ENCODE measurements around the gene BLTP3A.
A peak's percentile ranks its signal among the peaks of the same experiment; 100 is the strongest.
"Not testable (repeated sequence)": the region's sequence is repeated elsewhere in the genome, so short reads cannot be mapped to it uniquely, and the experiment has no call there.

The BLTP3A gene

DNA sequence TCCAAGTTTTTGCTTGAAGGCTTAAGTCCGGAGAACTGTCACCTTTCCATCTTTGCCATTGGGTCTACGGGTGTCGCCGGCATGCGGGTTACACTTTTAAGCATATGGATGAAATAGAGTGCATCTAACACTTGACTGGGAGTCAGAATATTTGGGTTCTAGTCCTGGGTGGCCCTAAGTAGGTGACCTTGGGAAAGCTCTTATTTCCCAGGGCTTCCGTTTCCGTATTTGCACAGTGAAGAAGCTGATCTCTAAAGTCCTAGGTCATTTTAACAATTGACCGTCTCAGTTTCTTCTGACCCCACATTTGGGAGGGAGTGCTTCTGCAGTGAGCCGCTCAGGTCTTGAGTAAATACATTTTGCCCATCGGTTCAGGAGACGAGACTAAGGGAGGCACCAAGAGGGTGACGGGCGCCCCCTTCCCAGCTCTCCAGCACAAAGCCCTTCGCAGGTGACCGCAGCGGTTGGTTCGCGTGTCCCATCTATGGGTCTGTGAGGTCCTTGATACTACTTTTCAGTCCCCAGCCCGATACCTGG, 651 bp upstream of the BLTP3A start:
- no peak for DNase-seq

DNA sequence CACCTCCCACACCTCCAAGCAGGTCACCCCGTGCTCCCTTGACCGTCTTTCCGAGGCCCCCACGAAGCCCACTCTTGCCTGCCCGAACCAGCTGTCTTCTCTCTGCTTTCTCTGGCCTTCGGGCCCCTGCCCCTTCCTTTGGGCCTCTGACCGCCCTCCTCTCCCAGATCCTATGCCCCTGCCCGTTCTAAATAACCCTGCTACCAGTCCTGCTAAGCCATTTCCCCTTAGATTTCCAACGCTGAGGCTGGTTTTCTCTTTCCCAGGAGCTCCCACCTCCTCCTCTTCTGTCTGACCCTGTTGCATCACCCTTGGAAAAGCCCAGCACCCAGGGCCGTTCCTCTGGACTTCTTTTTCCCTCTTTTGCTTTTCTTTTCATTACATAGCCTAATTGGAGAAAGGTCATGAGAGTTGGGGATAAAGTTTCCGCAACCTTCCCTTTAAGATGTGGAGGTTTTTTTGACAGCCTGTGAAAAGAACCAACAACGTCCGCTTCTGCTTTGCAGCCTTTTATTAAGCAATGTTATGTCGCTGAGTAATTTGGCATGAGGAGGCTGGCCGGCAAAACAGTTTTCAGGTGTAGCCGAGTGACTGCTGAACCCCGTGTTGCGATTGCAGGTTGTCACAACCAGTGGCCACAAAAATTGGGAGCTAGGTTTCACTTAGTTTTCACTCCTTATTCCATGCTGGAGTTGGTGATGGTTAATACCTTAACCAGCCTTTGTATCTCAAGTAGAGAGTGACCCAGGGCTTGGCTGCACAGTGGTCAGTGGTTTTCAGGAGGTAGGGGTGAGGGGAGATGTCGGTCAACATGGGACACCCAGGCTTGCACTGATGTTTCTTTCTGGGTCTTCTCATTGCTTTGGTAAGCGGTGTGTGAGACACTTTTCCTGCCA, 970 bp downstream of the BLTP3A start:
- peak; percentile 13 for DNase-seq

DNA sequence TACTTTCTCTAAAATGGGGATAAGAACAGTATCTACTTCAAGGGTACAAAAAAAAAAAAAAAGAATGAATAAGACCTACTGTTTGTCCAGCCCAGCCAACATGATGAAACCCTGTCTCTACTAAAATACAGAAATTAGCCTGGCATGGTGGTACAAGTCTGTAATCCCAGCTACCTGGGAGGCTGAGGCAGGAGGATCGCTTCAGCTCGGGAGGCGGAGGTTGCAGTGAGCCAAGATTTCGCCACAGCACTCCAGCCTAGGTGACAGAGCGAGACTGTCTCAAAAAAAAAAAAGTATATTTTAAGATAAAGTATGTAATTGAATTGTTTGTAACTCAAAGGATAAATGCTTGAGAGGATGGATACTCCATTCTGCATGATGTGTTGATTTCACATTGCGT, 2.0 kb downstream of the BLTP3A start:
- DNase-seq = no peak

DNA sequence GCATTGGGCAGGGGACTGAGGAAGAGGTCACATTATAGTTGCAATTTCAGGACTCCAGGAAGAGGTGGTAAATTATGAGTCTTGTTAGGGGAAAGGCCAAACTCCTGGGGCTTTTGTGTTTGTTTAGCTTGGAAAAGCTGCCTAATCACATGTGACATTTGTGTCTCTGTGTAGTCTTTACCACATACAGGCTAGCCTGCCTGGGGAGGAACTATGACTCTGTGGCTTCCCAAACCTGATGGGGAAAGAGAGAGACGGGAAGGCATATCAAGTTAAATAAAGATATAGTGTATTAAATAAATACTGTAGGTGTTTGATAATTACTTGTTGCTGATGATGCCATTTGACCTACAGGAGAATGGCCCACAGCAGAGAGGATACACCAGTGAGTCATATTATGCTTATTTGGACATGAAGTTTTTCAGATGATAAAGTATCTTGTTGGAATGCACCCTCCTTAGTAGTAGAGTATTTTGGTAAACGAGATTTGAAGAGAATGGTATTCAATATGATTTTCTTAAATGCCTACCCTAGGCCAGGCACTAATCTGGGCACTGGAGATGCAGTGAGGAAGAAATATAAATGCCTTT, 4.0 kb downstream of the BLTP3A start:
- no peak for DNase-seq

DNA sequence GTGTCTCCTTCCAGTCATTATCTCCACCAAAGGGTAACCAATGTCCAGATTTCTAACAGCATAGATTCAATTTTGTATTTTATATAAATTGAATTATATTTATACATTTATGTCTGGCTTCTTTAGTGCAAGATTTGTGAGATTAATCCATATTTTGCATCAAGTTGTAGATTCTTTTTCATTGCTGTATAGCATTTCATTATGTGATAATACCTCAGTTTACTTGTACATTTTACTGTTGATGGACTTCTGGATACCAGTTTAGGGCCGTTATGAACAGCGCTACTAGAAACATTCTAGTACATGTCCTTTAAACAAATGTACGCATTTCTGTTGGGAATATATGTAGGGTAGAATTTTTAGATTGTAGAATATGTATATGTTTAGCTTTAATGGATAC, 6.2 kb downstream of the BLTP3A start:
- no peak for DNase-seq

DNA sequence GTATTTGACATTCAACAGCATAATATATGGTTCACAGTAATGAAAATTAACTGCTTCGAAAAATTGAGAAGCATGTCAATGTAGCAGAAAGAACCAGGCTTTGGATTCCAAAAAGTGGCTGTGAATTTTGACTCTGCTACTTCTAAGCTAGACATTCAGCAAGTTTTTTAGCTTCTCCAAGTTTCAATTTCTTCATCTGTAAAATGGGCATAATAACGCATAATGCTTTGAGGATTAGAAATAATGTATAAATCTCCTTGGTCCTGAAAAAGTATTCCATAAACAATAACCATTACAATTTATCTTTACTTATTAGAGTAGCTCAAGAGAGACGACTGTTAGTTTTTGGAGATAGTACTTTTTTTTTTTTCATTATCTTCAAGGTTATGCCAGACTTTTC, 7.7 kb downstream of the BLTP3A start:
- DNase-seq = no peak

DNA sequence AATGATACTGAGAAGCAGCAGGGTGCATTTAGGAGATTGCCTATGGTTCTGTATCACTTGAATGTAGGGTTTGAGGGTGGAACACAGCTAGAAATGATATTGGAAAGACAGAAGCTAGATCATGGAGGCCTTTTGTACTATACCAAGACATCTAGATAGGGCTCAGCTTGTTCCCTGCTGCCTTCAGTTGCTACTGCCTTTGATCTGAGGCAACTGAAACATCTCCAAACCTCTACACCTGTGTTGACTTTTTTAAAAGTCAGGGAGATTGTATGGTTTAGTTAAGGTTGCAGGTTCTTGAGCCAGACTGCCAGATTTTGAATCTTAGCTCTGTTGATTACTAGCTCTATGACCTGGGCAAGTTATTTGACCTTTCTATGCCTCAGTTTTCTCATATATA, 12.7 kb downstream of the BLTP3A start:
- no peak for DNase-seq

DNA sequence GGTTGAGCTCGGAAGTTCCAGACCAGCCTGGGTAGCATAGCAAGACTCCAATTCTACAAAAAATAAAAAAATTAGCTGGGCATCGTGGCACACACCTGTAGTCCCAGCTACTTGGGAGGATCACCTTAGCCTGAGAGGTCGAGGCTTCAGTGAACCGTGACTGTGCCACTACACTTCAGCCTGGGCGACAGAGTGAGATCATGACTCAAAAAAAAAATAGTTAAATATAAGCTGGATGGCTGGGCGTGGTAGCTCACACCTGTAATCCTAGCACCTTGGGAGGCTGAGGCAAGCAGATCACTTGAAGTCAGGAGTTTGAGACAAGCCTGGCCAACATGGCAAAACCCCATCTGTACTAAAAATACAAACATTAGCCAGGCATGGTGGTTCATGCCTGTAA, 13.2 kb downstream of the BLTP3A start:
- DNase-seq = not testable (repeated sequence)

DNA sequence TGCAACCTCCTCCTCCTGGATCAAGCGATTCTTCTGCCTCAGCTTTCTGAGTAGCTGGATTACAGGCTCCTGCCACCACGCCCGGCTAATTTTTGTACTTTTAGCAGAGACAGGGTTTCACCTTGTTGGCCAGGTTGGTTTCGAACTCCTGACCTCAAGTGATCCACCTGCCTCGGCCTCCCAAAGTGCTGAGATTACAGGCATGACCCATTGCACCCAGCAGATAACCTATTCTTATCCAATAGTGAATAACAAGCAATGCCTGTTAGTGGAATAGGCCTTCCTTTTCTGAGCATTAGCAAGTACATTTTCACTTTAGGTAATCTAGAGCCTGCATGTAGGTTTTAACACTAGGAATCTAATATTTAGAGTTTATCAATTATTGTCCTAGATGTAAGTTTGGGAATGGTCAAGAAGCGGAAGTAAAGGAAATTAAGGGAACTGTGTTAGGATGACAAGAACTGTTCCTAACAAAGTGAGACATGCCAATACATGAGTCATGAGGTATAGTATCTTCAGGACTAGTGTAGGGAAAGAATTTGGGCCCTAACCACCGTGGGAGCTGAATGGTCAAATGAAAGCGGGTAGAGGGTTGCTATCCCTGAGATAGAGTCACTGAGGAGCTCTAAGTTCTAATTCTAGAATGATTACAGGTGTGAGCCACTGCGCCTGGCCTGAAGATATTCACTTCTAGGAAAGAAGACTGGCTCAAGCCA, 15.0 kb downstream of the BLTP3A start:
- no peak for DNase-seq

DNA sequence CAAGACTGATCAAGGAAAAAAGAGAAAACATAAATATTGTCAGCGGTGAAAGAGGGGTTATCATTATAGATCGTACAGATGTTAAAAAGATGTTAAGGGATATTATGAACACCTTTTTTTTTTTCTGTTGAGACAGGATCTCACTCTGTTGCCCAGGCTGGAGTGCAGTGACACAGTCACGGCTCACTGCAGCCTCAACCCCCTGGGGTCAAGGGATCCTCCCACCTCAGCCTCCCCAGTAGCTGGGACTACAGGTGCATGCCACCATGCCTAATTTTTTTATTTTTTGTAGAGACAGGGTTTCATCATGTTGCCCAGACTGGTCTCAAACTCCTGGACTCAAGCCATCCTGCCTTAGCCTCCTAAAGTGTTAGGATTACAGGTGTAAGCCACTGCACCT, 16.6 kb downstream of the BLTP3A start:
- not testable (repeated sequence) for DNase-seq

DNA sequence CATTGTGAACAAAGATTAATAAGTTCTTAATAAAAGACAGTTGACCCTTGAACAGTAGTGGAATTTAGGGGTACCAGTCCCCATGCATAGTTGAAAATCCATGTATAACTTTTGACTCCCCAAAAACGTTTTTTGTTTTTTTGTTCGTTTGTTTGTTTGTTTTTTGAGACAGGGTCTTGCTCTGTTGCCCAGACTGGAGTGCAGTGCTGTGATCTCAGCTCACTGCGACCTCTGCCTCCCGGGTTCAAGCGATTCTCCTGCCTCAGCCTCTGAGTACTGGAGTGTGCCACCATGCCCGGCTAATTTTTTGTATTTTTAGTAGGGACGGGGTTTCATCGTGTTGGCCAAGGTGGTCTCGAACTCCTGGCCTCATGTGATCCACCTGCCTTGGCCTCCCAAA, 17.5 kb downstream of the BLTP3A start:
- not testable (repeated sequence) for DNase-seq

DNA sequence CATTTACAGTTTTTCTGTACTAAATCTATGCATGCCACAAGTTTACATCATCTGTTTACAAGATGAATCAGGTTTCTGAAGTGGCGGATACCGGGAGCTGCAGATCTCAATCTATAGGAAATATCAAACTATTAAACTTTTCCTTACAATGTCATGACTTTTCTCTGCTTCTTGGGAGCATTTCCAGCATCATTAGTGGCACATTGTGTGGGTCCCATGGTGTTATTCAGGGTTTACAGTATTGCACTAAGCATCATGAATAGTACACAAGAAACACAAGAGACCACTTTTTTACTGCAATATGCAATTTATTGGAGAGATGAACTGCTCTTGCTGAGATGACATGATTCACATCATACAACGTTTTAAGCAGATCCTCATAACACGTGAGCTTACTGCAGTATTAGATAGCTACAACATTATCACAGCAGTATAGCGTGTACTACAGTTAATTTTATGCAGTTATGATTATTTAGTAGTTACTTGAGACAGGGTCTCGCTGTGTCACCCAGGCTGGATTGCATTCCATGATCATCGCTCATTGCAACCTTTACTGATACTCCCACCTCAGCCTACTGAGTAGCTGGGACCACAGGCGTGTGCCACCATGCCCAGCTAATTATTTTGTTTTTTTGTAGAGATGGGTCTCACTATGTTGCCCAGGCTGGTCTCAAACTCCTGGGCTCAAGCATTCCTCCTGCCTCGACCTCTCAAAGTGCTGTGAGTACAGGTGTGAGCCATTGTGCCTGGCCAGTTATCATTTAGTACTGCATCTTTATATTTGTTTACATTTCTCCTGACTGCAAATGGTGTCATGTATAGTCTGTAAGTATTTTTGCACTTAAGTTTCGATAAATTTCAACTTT, 18.4 kb downstream of the BLTP3A start:
- no peak for DNase-seq

DNA sequence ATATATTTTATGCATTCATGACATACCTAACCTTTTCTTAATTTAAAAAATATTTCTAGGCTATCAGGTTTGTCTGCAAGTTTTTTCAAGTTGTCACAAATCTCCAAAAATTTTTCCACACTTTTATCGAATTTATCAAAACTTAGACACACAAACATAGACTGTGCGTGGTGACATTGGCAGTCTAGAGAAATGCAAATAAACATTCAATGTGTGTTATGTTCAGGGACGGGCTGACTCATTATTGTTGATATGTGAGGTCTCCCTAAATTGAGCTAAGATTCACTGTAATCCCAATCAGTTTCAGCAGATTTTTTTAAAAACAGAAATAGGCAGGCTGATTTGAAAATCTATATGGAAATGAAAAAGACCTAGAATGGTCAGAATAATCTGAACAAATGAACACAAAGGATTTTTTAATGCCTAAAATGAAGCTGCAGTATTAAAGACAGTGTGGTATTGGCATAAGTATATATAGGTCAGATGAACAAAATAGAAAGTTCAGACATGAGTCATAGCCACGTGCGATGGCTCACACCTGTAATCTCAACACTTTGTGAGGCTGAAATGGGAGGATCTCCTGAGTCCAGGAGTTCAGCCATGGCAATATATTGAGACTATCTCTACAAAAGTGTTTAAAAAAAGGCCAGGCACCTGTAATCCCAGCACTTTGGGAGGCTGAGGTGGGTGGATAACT, 19.2 kb downstream of the BLTP3A start:
- DNase-seq = no peak

DNA sequence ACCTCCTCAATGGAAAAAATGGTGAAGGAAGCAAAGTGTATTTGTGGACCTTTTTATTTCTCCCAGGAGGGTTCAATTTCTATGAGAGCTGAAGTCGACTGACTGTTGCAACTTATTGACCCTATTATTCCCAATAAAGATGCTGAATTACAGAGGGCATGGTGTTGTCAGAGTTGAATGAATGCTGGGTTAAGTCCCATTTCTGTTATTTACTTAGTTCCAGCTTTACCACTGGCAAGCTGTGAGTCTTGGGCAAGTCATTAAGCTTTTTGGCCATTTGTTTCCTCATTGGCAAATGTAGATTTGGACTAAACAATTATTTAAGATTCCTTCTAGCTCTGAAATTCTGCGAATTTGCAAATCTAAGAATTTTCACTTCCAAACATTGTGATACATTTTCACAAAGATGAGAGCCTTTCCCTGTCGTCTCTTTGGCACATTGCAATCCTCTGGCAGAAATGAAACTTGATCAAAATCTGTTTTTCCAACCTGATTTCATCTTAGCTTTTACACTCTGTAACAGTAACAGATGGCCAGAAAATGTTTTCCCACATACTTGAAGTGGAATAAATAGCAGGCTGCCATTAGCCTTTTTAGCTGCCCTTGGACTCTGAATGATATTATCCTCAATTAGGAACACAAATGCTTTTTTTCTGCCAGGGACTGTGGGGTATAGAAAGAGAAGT, 21.3 kb downstream of the BLTP3A start:
- no peak for DNase-seq

DNA sequence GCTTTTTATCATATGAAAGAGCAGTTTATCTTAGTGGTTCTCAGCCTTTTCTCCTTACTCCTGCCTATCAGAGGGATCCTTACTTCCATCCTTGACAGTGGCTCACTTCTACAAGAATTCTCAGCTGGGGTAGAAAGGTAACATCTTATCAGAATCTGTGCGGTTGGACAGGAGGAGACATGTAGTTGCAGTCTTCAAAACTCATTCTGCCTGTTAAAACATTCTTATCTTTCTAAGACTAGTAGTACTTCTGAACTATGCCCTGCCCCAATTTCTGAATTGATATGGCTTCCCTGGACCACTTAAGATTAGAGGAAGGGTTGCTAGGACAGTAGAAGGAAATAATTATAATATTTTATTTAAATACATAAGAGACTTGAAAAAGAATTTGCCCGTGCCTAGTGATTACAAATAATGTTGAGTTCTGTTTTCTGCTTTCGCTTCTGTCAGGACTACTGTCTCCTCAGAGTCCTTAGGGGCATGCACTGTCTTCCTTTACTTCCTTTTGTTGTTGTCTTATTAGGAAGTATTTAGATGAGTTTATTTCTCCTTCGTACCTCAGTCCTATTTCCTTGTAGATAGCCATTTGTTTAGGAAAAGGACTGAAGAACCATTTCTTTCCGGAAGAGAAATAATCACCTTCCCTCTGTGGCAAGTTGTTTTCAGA, 24.9 kb downstream of the BLTP3A start:
- DNase-seq = no peak

DNA sequence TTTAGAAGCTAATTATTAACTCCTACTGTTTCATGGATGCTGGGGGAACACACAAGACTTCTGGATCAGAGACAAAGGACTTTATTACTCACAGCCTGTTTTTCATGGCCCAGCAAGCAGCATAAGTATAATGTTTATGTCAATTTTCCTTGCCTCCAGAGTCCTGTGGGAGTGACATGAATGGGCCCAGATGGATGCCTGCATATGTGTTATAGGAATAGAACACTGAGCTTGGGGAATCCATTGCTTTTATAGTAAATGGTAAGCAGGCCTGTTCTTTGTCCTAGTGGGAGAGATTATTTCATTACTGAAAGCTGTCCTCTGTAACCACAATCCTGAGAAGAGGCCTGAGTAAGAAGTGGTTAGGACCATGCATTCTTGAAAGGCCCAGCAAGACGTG, 25.6 kb downstream of the BLTP3A start:
- DNase-seq = no peak

DNA sequence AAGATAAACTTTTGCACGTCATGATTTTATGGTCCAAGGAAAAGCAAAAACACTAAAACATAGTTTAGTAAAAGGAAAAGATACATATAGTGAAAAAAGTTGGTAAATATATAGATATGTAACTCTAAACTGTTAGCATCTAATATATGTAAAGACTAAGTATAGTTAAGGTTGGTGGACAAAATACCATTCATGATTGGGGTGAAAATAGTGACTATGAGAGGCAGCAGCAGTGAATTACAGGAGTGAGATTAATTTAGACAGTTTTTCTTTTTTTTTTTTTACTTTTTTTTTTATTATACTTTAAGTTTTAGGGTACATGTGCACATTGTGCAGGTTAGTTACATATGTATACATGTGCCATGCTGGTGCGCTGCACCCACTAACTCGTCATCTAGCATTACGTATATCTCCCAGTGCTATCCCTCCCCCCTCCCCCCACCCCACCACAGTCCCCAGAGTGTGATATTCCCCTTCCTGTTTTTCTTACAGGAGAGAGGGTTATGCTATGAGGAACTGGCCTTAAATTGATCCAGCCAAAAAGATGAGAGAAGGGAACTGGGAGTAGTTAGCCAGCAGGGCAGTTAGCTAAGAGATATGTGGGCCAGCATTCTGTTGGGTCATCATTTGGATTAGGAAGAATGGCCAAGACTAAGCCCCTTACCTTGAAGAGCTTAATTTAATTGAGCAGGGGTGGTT, 27.1 kb downstream of the BLTP3A start:
- DNase-seq = not testable (repeated sequence)

DNA sequence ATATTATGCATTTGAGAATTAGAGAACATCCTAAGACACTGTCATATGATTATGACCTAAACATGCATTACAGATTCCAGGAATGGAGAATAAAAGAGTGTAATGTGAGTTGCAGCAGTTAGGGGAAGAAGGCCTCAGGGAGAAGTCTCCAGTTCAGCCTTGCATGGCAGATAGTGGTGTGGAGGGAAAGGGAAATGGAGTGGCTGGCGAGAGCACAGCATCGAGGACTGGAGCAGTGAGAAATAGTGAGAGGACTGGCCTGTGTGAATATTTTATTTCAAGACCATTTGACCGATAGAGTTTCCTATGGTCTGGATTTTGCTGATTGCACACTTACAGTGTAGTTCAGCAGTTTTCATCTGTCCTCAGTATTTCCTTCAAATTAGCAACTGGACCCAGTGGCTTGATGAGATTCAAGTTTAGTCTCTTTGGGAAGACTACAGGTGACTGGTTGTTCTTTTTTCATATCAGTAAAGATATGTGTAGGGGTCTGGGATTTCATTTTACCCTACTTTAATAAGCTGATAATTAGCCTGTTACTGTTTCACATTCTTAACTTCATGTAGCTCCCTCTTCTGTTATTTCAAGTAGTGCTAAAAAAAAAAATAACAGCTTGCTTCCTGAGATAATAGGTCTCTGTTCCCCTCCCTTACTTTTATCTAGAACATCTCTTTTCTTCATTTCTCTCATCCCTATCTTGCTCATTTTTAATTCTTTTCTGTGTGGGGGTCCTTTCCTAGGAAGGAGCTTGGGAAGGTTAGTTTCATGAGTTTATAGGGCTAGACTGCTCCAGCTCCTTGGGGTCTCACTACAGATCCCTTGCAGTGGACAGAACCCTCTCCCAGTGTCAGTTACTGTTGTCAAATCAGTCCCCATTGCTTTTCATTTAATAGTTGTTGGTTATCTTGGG, 27.9 kb downstream of the BLTP3A start:
- no peak for DNase-seq

DNA sequence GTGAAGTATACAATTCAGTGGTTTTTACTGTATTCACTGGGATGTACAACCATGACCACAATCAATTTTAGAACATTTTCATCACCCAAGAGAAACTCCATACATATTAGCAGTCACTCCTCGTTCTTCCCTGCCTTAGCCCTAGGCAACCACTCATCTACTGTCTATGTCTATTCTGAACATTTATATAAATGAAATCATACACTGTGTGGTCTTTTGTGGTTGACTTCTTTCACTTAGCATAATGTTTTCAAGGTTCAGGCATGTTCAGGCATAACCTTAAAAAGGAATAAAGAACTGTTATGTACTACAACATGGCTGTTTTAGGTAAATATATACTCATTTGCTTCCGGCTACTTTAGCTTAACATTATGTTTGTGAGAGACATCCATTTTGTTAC, 37.3 kb downstream of the BLTP3A start:
- no peak for DNase-seq
